ENCODE measurements around the gene UBE2L5.

Gene UBE2L5

GRCh38 chr13:30422054-30422839 is at the start of gene UBE2L5:
Gene UBE2L5 (plus strand): TSS chr13:30422493. CDS start chr13:30427991, 5,498 bp downstream.
- DNase-seq (ENCODE audit: low read depth, low spot score): peak; percentile 28

- DNase-seq (ENCODE audit: low read depth, low spot score): no peak
Measured at GRCh38 chr13:30373727-30374126, 48.6 kb upstream of the UBE2L5 start.

DNA sequence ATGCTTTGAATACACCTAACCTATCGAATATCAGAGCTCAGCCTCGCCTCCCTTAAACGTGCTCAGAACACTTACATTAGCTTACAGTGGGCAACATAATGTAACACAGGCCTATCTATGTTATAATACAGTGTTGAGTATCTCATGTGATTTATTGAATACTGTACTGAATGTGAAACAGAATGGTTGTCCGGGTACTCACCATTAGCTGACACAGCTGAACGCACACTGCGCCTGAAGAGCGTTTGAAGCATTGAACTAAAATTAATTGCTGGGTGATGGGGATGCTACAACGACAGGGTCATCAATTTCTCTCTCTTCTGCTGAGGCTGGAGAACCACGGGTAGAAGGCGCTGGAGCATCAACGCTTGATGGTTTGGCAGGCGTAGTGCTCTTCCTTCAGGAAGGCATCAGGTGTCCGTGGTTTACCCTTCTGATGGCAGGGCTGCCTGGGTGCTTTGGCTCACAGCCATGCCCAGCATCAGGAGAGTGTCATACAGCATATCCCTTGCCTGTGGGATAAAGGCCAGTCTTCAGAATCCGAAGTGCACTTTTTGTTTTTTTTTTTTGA is 46.9 kb upstream of the UBE2L5 start:
- DNase-seq (ENCODE audit: low read depth, low spot score): no peak

DNA sequence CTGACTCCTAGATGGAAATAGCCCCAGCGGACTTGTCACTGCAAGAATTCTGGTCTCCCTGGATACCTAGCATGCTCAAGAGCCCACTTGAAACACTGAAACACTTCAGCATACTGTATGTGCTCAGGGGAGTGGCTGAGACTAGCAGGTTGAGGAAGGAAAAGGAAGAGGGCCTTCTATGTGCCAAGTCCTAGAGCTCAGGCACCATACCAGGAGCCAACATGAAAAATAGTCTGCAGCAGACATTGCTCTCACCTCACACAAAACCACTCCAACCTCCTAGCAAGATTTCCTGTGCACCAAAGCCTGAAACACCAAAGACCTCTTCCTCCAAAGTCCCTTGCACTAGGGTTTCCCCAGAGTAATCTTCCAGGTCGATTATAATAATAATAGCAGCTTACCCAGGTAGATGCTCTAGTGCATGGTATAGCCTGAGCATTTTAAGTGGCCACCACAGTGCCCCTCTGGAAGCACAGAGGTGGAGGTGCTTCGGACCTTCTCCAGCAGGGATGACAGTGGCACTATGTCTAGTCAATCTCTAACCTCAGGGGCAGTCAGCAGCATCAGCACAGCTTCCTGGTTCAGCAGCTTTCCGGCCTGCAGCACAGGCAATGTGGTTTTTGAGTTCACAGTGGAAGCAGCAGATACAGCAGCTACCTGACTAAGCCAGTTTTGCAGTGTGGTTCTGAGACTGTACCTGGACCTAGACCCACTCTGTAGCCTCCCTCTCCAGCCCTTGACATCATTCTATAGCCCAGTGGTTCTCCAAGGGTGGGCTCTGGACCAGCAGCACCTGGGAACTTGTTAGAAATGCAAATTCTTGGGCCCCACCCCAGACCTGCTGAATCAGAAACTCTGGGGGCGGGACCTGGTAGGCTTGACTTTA is 45.6 kb upstream of the UBE2L5 start:
- DNase-seq (ENCODE audit: low read depth, low spot score): peak; percentile 47

- DNase-seq (ENCODE audit: low read depth, low spot score): no peak
Measured at GRCh38 chr13:30377312-30377685, 45.0 kb upstream of the UBE2L5 start.

DNA sequence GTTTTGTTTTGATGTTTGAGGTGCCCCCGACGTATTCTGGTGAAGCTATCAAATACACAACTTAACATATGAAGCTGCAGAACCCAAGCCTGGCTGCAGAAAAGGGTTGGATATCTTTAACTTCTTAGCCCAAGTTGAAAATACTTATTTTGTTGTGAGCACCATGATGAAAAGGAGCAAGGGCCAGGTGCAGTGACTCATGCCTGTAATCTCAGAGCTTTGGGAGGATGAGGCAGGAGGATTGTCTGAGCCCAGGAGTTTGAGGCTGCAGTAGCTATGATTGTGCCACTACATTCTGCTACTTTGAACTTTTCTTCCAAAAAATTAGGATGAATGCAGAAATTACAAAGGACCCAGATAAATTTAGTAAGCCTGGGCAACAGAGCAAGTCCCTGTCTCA is 44.1 kb upstream of the UBE2L5 start:
- no peak for DNase-seq (ENCODE audit: low read depth, low spot score)

DNA sequence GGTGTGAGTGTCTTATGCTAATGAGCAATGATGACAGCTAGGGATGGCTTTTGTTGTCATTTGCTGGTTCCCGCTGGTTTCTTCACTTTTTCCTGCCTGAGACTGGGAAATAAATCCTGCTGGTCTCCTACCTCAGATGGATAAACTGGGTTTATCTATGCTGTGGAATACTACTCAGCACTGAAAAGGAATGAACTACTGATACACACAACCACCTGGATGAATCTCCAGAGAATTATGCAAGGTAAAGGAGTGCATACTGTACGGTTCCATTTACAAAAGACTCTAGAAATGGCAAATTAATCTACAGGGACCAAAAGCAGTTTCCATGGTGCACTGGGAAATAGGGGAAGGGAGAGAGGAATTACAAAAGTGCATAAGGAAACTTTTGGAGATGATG is 41.2 kb upstream of the UBE2L5 start:
- DNase-seq (ENCODE audit: low read depth, low spot score): no peak

- DNase-seq (ENCODE audit: low read depth, low spot score): no peak
Measured at GRCh38 chr13:30382836-30383525, 39.3 kb upstream of the UBE2L5 start.

DNA sequence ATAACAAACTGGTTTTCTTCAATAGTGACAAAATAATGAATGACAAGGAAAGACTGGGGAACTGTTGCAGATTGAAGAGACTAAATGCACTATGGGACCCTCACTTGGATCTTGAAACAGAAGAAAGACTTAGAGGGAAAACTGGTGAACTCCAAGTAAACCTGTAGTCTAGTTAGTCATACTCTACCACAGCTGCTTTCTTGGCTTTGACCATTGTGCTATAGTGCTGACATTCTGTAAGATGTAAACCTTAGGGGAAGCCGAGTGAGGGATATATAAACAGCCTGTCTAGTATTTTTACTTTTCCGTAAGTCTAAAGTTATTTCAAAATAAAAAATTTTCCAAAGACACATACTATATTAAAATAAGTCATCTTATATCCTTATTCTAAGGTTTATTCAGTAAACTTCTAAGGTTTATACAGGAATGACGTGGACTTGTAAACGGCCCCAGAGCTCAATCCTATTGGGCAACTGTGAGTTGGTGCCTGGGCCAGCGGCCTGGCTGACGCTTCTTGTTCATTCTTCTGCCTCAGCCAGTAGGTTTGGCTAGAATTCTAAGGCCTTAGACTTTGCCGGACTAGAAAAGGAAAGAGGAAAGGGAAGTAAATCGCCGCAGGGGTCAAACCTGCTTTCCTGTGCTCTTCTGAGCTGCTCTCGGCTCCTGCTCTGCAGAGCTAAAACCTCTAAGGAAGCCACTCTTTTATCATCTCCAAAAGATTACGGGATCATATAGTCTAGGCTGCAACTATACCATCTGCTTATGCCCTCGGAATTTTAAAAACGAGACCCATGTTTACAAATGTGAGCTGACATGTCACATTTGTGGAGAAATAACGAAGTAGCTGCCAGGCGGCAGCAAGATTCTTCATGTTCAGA is 33.6 kb upstream of the UBE2L5 start:
- no peak for DNase-seq (ENCODE audit: low read depth, low spot score)

DNA sequence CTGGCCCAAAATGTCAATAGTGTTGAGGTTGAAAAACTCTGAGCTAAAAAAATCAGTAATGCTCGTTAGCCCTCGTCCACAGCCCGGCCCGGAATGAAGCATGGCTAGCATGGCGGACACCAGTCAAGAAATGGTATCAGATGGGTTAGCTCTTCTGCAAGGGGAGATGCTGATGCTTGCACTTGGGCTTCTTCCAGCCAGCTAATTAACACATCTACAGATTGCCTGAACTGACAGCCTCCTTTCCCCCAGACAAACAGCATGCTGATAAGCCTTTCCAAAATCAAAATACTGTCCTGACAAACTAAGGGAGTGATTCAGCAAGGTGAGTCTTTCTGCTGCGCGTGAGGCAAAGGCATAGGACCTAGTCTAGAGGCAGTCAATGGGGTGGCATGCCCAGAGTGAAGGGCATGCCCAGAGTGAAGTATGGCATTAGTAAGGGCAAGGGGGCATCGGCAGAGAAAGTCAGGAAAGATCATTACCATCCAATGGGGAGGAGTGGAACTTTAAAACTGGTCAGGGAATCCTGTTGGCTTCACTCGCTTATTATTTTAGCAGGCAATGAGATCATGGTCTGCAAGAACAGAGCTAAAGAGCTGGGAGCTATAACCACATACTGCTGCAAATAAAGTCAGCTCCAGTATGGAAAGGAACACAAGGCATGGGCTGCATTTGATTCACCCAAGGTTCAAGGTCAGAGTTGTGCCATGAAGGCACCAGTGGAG is 30.2 kb upstream of the UBE2L5 start:
- DNase-seq (ENCODE audit: low read depth, low spot score): no peak

DNA sequence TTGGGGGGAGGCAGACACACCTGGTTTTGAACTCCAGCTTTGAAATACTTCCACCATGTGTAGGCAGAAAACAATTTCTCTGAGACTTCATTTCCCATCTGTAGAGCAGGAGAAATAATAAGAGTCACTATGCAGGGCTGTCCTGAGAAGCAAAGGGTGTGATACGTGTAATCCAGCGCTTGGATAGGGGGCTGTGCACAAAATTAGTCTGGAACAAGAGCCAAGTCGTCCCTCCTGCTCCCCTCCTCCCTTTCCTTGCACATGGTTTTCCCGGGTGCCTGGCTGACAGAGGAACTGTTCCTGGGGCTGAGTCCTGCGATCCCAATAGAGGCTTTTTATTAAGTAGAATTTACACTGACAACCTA is 29.6 kb upstream of the UBE2L5 start:
- DNase-seq (ENCODE audit: low read depth, low spot score): no peak

- no peak for DNase-seq (ENCODE audit: low read depth, low spot score)
Measured at GRCh38 chr13:30394751-30395191, 27.5 kb upstream of the UBE2L5 start.

DNA sequence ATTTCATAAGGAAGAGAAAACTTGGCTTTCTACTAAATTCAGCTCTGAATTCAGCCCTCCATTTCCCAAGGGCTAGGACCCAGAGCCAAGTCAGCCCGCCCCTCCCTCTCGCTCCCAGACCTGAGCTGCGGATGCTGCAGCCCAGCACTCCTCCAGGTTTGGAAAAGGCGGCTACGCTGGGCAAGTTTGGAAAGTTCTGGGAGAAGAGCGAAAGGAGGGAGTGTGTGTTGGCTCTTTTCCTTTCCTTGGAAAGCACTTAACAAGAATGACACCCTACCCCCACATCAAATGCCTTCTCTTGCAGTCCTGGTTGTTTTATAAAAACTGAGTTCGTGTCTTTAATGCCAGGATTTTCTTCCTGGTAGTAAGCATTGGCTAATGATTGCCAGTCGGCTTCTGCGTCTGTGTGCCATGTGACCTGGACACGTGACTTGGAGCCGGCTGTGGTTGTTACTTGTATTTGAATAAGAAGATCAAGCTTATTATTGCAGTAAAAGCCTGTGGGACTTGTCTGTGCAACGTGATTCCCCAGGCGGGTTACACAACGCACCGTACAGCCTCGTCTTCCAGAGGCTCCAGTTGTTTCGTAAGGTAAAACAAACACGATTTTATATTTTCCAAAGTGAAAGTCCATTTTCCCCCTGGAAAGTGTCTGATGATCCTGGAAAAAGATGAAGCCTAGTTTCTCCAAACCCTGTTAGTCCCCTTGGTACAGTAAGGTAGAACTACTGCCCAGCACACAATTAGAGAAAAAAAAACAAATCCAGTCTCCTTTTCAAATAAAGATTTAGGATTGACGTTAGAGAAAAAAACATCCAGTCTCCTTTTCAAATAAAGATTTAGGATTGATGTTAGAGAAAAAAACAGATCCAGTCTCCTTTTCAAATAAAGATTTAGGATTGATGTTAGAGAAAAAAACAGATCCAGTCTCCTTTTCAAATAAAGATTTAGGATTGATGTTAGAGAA is 26.8 kb upstream of the UBE2L5 start:
- DNase-seq (ENCODE audit: low read depth, low spot score): peak; percentile 40

DNA sequence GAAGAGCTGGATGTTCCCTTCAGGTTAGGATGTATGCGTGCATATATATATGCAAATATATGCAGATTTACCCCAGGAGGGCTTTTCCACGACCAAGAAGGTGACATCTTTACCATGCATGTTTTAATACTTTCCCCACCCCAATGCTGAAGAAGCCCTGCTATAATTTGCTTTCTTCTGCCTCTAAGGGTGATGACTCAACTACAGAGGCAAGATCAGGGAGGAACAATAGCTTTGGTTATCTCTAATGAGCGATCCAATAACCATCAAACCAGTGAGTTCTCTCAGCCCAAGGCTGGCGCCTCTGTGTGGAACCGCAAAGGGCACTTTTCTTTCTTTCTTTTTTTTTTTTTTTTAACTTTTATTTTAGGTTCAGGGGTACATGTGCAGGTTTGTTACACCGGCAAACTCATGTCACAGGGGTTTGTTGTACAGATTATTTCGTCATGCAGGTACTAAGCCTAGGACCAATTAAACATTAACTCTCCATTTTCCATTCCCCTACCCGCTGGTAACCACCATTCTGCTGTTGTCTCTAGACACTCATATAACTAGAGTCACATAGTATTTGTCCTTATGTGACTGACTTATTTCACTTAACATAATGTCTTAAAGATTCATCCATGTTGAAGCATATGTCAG is 25.7 kb upstream of the UBE2L5 start:
- DNase-seq (ENCODE audit: low read depth, low spot score): no peak

GRCh38 chr13:30398601-30399072 is 23.7 kb upstream of the UBE2L5 start:
- DNase-seq (ENCODE audit: low read depth, low spot score): no peak

- DNase-seq (ENCODE audit: low read depth, low spot score): no peak
Measured at GRCh38 chr13:30400376-30400775, 21.9 kb upstream of the UBE2L5 start.

DNA sequence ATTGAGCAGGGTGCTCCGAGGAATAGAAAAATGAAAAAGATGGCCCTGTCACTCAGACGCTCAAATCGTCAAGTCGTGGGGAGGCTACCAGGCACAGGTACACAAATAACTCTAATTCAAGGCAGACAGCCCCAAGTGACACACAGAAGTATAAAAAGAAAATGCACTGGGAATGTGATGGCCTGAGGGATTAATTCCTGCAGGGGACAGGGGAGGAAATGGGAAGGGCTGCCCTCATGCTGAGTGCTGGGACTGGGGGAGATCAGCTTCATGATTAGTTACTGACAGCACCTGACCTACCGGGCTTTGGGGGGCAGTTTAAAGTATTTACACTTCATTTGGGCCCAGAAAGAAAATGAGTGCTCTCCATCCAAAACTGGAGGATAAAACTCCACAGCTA is 20.9 kb upstream of the UBE2L5 start:
- DNase-seq (ENCODE audit: low read depth, low spot score): no peak

DNA sequence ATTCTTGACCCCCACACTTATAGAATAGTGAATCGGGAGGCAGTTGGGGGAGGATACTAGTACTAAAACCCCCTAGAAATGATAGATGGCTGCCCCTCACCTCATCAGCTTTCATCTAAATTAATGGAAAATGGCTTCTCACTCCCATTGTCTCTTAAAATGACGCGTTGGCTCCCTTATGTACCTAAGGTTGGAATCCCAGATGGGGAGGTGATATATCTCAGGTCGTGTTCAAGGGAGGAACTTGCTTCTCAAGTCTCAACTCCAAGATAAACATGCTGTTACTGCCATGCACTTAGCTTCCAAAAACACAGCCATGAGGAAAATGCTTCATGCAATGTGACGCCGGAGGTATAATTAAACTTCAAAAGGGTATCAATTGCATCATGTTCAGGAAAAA is 18.8 kb upstream of the UBE2L5 start:
- no peak for DNase-seq (ENCODE audit: low read depth, low spot score)
